Cerebellar nuclear complex (tissue), 1 donor: ENCODE measurements around the gene DR1.
"Not testable (repeated sequence)": the region's sequence is repeated elsewhere in the genome, so short reads cannot be mapped to it uniquely, and the experiment has no call there.

Experiments used
- DNase-seq, 2 experiments: peaks; one replicate each; lab custom pipeline; 2025; lab: John Stamatoyannopoulos, UW

Gene DR1

DNA sequence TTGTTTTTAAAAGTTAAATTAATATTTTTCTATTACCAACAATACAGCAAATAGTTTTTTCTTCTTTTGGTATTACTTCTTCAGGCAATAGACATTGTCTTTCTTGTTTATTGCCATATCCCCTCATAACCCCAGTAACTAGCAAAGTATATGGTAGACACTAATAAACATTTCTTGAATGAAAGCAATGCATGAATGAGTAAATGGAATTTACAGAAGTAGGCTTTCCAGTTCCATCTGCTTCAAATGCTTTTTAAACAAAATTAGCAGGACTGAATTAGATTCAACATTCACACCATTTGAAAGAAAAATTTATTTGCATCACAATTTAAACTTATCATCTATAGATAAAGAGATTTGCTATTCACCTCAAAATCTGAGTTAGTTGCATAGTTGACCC, 5.6 kb upstream of the DR1 start:
- DNase-seq: no peak

DNA sequence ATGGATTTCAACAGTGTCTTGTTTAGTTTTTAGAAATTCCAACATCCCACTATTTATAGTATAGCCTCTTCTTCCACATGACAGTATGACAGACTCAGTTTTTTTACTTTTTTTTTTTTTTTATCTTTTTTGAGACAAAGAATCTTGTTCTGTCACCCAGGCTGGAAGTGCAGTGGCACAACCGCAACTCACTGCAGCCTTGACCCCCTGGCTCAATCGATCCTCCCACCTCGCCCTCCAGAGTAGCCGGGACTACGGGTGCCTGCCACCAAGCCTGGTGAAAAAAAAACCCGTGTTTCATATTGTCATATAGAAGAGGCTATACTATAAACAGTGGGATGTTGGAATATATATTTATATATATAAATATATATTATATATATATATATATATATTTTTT, 1.2 kb upstream of the DR1 start:
- no peak for DNase-seq

DNA sequence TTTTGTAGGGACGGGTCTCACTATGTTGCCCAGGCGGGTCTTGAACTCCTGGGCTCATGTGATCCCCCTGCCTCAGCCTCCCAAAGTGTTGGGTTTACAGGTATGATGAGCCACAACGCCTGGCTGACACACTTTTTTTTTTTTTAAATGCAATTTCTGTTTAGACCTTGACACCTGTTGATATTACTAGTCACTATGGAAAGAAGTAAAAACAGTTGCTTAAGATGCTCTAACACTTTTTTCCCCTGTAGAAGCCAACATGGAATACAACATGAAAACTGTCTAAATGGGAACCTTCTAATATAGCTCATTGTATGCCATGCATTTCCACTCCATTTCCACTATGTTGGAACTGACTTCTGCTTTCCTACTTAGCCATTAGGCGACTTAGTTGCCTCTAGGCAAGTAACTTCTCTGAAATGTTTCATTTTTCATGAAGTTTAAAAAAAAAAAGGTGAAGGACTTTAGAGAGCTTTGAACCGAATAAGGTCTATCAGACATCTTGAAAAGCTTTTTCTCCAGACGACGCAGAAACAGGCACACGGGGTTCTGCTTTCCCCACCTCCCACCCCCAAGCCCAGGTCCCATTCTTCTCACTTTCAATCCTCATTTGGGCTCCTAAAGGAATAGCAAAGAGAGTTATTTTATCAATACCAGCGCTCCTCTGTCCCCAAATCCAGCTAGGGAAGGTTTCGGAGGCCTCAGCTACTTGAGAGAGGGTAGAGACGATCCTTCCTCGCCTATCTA, 648 bp upstream of the DR1 start:
- DNase-seq: no peak

DNA sequence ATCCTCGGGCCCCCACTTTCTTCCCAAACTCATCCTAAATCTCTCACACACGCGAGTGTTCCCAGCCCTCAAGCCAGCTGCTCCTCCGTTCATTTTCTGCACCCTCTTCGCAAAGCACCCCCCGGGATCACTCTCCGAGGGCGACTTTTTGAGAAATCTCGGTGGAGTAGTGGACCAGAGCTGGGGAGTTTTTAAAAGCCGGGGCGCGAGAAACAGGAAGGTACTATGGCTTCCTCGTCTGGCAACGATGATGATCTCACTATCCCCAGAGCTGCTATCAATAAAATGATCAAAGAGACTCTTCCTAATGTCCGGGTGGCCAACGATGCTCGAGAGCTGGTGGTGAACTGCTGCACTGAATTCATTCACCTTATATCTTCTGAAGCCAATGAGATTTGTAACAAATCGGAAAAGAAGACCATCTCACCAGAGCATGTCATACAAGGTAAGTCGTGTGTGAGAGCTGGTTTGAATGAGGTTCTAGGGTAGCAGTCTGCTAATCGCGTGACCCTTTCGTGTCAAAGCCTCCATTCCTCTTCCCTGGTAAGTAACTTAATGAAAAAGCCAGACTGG, 800 bp downstream of the DR1 start:
- no peak for DNase-seq

DNA sequence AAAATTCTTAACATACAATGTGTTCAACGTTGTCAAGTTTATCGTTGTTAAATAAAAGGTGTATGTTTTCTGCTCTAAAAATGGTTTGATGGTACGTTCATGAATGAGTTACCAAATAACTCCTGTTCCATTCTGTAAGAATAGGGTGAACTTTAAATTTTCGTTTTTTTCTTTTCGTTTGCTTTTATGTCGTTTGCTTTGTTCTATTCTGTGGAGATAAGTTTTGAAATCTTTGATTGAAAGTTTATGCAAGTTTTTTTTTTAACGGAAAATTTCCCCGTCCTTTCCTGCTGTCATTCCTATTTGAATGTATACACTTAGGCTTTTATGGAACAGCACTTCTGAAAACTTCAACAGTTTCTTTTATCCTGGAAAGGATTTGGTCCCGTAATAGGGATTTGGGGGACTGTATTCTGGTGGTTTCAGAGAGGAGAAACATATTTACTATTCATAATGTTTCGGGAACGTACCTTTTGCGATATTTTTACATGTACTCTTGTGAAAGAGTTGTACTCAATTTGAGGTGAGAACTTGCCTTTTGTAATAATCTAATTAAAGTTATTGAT, 1.7 kb downstream of the DR1 start:
- no peak for DNase-seq

DNA sequence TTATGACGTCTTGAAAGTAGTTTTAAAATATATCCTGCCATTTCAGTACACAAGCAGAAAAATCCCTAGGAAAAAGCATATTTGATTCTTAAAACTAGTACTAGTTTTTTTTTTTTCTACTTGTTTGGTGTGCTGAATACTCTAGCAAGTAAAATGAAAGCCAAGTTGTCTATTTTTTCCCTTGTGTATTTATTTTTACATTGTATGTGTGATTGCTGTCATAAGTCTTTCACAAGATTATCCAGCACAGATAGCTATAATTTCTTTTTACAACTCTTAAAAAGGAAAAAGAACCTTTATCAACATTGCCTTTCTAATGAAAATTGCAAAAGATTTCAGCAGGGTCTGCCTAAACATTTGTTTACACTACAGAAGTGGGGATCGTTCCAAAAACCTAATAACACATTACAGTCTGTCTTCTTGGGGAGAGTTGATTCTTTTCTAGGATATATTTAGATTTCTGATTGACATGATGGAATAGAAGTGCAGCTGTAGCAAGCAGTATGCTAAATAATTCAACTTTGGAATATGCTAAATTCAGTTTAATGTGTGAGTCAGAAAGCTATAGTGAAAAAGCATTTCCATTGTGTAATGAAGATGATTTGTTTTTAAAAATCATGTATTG, 2.5 kb downstream of the DR1 start:
- DNase-seq: no peak

DNA sequence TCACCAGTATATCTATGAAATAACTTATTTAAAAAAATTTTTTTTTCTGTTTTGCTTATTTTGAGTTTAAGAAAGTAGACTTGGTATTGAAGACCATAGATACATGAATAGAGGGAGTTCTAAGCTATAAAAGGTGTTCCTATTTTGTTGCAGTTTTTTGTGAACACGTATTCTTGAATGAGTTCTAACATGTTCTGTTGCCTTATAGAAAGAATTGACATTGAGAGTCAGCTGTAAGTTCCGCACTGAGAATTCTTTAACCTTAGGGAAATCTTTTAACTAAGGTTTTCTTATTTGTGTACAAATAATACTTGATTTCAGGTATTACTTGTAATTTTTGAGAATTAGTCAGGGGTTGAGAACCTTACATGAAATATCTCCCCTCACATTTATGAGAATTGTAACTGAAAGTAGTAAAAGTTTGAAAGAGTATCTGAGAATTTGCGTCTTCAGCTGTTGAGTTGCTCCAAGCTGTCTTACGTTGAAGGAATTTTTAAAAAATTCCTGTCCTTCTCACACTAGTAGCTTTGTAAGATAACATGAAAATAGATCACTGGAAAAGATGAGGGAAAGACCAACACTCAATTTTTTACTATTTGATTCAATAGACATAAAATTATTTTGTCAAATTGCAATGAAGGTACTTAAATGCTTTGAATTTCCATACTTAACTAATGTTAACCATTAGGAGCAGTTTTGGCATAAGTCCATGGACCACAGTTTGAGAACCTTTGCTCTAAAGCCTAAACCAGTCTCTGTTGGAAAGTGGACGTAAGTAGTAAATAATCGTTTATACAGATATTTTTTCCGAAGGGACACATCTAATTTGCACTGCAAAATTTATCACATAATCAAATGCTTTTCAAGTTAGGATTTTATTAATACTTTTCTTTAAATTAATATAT, 3.8 kb downstream of the DR1 start:
- DNase-seq: no peak

DNA sequence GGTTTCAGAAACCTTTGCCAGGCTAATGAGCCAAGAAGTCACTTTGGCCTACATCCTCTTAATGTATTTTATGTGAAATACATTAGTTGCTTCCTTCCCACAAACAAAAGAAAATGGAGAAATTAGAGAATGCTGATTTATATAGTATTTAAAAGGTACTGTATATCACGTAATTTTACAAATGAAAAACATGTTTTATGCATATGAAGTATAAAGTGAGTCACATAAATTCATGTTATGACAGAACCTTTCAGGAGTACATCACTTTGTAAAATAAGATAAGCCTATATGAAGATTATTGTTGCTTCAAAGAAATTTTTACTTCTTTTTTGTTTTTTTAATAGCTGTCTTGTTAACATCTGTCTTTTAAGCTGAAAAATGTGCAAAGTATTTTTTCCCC, 4.6 kb downstream of the DR1 start:
- no peak for DNase-seq

DNA sequence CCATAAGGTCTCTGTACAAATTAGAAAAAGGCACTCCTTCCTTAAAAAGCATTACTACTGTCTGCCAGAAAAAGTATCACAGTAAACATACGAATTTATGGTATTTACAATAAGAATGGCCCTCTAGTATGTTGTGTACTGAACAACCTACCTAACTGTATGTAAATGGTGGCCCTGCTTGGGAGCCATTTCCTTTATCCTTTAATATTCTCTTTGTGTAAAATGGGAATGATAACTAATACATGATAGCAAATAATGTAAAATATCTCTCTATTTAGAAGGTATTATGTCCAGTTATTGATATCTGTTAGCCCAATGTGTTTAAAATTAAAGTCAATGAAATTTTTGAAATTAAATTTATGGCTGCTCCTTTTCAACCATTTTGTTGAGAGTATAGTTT, 5.2 kb downstream of the DR1 start:
- no peak for DNase-seq

DNA sequence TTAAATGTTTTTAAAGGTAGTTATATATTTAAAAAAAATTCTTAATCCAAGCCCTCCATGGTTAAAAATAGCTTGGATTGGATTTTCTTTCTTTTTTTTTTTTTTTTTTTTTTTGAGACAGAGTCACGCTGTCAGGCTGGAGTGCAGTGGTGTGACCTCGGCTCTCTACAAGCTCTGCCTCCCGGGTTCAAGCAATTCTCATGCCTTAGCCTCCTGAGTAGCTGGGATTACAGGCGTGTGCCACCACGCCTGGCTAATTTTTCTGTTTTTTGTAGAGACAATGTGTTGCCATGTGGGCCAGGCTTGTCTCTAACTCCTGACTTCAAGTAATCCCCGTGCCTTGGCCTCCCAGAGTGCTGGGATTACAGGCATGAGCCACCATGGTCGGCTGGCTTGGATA, 5.6 kb downstream of the DR1 start:
- DNase-seq: not testable (repeated sequence)

DNA sequence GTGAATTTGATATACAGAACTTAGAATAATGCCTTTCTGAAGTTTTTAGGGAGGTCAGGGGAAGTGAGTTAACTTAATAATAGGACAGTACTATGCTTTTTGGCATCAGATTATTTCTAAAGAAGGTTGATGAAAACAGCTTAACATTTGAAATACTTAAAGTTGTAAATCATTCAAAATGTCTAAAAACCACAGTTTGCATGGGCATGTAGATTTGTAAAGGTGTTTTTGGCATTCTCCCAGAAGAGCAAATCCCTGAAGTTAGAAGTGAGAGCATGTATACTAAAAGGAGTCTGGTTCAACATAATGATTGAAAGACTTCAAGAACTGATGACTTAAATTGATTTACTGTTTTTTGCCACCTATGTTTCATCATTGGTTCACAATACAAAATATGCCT, 6.7 kb downstream of the DR1 start:
- DNase-seq: no peak

DNA sequence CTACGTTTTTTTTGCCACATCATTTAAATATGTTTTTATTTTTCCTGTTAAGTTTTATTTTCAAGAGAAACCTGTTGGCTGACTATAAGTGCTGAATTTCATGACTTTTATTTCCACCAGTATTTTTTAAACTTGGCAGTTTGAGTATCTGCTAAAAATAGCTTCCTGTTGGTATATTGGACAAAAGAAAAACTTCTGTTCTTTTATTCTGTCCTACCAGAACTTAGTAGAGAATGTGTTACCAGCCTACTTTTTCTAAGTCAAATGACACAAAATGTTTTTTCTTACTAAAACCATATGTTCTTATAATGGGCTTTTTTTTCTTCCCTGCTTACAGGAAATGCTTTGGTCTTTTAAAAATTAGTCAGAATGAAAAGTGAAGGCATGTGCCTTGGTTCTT, 7.6 kb downstream of the DR1 start:
- DNase-seq: no peak

DNA sequence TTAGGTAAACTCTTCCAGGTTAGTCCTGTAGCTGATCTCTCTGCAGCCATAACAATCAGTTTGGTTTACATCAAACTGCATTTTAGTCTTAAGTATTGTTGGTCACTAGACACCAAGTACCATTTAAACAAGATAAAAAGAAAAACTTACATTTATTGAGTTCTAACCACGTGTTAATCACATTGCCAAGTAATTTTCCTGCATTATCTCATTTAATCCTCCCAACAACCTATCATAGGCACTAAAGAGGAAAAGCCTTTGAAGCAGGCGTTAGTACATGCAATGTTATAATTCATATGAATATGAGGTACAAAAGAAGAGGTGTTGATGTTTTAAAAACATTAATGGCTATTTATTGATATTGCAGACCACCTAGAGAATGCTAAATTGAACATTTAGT, 9.0 kb downstream of the DR1 start:
- DNase-seq: no peak

DNA sequence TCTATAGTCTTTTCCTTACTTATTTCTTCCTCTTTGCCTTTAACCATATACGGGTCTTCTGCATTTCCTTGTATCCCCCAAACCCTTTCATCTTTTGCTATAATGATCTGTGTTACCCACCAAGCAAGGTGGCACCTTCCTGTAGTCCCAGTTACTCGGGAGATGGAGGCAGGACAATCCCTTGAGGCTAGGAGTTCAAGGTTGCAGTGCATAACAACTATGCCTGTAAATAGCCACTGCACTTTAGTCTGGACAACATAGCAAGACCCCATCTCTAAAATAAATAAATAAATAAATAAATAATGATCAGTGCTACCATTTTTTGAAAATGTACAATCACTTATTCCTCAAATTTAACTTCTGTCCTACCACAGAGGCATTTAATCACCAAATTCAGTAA, 11.5 kb downstream of the DR1 start:
- DNase-seq: no peak

DNA sequence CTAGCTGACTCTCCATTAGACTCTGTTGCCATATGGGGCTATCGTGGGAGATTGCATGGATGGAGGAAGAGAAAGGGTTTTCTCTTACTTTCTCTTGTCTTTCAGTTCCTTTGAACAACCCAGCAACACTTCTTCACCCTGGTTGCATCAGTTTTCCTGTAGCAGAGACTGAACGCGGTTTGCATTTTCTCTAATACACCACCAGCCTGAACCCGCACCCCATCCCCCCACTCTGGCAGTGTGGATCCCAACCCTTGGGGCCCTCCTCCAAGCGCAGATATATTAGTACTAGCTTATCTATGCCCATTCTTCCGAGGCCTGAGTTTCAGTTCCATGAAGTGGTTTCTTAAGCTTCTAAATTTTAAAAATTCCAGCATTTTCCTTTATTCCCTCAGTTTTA, 12.6 kb downstream of the DR1 start:
- DNase-seq: no peak

DNA sequence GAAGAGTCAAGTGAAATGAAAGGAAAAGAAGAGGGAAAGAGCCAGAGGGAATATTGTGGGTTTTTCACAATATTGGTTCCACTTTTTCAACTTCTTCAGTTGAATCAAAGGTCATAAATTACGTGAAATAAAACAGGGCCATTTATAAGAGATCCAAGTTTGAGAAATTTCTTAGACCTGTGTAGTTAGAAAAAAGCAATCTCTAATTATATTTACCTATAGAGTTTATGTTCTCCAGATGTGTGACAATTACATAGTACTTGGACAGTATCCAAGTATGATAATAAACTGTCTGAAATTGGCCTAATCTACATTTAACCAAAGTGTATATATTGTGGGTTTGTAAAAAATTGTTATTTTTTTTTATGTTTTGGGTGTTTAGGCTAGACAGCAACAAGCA, 14.4 kb downstream of the DR1 start:
- no peak for DNase-seq

DNA sequence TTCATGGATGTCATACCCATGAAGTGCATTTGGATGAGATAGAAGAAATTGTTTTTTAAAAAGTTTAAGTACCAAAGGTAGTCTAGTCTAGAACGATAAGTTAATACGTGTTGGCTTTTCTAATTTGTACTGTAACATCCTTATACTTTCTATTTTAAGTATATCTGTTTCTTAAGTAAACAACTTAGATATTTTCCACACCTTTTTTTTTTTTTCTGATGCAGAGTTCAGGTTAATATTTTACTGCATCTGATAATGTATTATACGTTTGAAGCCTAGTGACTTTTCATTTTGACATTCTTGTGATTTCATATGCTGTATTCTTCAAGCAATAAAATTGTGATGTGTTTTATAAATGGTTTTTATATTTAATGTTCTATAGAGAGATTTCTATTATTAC, 16.5 kb downstream of the DR1 start:
- DNase-seq: no peak

DNA sequence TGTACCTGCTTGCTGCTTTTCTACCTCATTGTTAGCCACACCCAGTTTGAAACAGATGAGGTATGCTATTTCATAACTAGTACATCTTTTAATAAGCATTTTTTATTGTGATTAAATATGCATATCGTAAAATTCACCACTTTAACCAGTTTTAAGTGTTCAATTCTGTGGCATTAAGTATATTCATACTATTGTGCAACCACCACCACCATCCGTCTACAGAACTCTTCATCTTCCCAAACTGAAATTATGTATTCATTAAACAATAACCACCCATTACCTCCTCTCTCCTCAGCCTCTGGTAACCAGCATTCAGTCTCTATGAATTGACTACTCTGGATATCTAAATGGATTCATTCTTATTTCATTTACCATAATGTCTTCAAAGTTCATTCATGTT, 20.1 kb downstream of the DR1 start:
- no peak for DNase-seq

DNA sequence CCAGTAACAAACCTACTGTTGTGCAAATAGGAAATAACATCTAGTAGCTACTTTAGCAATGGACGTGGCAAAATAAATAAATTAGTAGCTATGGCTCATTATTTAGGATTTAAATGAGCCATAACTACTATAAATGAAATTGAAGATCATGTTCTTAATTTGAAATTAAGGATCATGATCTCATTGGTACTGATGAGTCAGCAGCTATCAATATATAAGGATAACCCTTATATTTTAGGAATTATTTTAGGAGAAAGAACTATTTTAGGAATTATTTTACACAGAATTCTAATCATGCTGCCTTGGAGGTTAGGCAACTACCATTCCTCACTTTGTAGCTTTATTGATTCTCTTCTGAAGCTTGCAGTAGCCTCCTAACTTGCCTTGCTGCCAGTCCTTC, 24.0 kb downstream of the DR1 start:
- DNase-seq: no peak

DNA sequence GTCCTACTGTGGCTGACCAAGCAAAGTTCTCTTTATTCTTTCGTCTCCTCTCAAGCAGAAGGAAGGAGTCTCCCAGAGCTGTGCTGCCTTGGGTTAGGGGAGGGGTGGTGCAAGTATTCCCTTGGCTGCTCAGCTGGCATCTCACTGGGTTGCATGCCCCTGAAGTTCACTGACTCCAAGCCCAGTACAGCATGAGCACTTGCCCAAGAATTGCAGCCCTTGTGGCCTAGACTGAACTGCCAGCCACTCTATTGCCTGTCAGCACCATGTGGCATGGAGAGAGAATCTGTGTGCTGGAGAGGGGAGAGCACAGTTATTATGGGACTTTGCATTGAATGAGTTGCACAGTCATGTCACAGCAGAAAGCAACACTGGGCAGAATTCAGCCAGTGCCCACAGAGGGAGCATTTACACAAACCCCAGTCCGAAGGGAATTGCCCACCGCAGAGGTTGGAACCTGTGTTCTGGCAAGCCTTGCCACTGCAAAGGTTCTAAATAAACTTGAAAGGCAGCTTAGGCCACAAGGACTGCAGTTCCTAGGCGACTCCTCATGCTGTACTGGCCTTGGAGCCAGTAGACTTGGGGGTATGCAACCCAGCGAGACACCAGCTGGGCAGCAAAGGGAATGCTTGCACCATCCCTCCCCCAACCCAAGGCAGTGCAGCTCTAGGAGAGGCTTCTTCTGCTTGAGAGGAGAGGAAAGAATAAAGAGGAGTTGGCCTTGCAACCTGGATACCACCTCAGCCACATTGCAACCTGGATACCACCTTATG, 28.8 kb downstream of the DR1 start:
- DNase-seq: no peak

DNA sequence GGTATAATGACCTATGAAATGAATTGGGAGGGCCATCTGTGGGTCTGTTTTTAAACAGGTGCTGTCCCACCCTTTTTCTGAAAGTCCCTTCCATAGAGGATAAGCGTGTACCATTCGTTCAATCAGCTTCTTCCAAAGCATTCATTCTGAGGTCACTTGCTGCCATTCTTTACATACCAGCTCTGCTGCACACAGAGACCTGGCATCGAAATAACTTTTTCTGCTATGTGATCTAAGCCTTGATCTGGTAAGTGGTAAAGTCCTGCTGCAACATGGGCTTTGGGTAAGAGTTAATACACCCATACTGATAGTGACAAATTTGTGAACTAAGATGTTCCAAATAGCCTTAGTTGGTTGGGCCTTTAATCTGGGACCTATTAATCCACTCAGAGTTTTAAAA, 38.9 kb downstream of the DR1 start:
- no peak for DNase-seq

DNA sequence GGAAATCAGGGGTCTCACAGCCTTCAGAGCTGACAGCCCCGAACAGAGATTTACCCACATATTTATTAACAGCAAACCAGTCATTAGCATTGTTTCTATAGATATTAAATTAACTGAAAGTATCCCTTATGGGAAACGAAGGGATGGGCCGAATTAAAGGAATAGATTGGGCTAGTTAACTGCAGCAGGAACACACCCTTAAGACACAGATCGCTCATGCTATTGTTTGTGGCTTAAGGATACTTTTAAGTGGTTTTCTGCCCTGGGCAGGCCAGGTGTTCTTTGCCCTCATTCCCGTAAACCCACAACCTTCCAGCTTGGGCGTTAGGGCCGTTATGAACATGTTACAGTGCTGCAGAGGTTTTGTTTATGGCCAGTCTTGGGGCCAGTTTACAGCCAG, 40.6 kb downstream of the DR1 start:
- DNase-seq: not testable (repeated sequence)
